PC-3 (cell line): ENCODE results near the gene NAT9. TPM values are rescaled to one million over a fixed set of nuclear protein-coding genes. Genes with fewer than 3 reads are reported as not detected.
A peak's percentile ranks its signal among the peaks of the same experiment; 100 is the strongest.

ENCODE experiments used
- ATAC-seq: fragments of 200-7000 bp; cut with Tn5 transposase; 2 replicates; pipeline ENCODE4 v1.9.1; 2020; ENCODE audit warnings: mild to moderate bottlenecking, moderate library complexity
- BruUV-seq: library from RNA; stranded (reverse); fragments of 400-500 nt; replicated peaks from 2 replicates; lab custom pipeline; 2021; lab: Mats Ljungman, UMichigan
- CTCF ChIA-PET: fragments of 300-600 bp; sonication (Branson Sonifier 250); formaldehyde crosslinking; loops from one replicate; lab custom pipeline; 2022; ENCODE audit warnings: antibody characterized with exemption; lab: Charles Lee
- POLR2A ChIA-PET: fragments of 300-600 bp; sonication (Branson Sonifier 250); formaldehyde crosslinking; loops from one replicate; lab custom pipeline; 2022; ENCODE audit warnings: antibody characterized with exemption; ENCODE audit not compliant: unreplicated experiment; lab: Charles Lee
- DNase-seq: peaks from one replicate; pipeline ENCODE4 v3.0.0-alpha.2; 2015
- H2AFZ ChIP-seq: fragments of 300-600 bp; sonication (generic); 2 replicates; pipeline ENCODE4 v1.6.0; 2016; ENCODE audit warnings: antibody characterized with exemption, low read length
- H3F3A ChIP-seq: fragments of 300-600 bp; sonication (generic); one replicate; pipeline ENCODE4 v1.6.0; 2017; ENCODE audit warnings: antibody characterized with exemption, low read length, control low read depth, mild to moderate bottlenecking; ENCODE audit not compliant: unreplicated experiment
- H3K27ac ChIP-seq: fragments of 300-600 bp; sonication (generic); 2 replicates; pipeline ENCODE4 v1.5.1; 2016; ENCODE audit warnings: mild to moderate bottlenecking, low read length
- H3K27me3 ChIP-seq: fragments of 300-600 bp; sonication (generic); 2 replicates; pipeline ENCODE4 v1.6.1; 2016; ENCODE audit warnings: low read length, mixed read lengths
- H3K36me3 ChIP-seq: fragments of 300-600 bp; sonication (generic); 2 replicates; pipeline ENCODE4 v1.6.1; 2016; ENCODE audit warnings: low read depth, mixed run types, low read length, mixed read lengths
- H3K4me1 ChIP-seq: fragments of 300-600 bp; sonication (generic); 2 replicates; pipeline ENCODE4 v1.5.1; 2016; ENCODE audit warnings: low read length; ENCODE audit not compliant: insufficient read depth
- H3K4me2 ChIP-seq: fragments of 300-600 bp; sonication (generic); 2 replicates; pipeline ENCODE4 v1.6.0; 2016; ENCODE audit warnings: low read length
- H3K4me3 ChIP-seq: fragments of 300-600 bp; sonication (generic); 2 replicates; pipeline ENCODE4 v1.5.1; 2016; ENCODE audit warnings: mild to moderate bottlenecking, low read length, mixed read lengths
- H3K79me2 ChIP-seq: fragments of 300-600 bp; sonication (generic); 2 replicates; pipeline ENCODE4 v1.6.1; 2017; ENCODE audit warnings: low read length, mixed read lengths
- H3K9ac ChIP-seq: fragments of 300-600 bp; sonication (generic); 2 replicates; pipeline ENCODE4 v1.6.0; 2016; ENCODE audit warnings: mild to moderate bottlenecking, low read length
- H3K9me2 ChIP-seq: fragments of 300-600 bp; sonication (generic); replicated peaks from 2 replicates; pipeline ENCODE4 v1.6.1; 2016; ENCODE audit warnings: mixed run types, low read length, mixed read lengths
- H3K9me3 ChIP-seq: fragments of 300-600 bp; sonication (generic); 2 replicates; pipeline ENCODE4 v1.6.1; 2016; ENCODE audit warnings: low read length, mixed read lengths
- H4K20me1 ChIP-seq: fragments of 300-600 bp; sonication (generic); 2 replicates; pipeline ENCODE4 v1.6.1; 2016; ENCODE audit warnings: low read length, mixed read lengths
- CTCF ChIP-seq: fragments of 300-600 bp; sonication (generic); conservative IDR thresholded peaks from 2 replicates; pipeline ENCODE4 v1.5.1; 2017; ENCODE audit warnings: antibody characterized with exemption, low read depth, mild to moderate bottlenecking, low read length
- EZH2 ChIP-seq: fragments of 300-600 bp; sonication (generic); IDR thresholded peaks from one replicate; pipeline ENCODE4 v1.6.1; 2017; ENCODE audit warnings: antibody characterized with exemption, mild to moderate bottlenecking, low read length; ENCODE audit not compliant: unreplicated experiment
- EZH2phosphoT487 ChIP-seq: fragments of 300-600 bp; sonication (generic); IDR thresholded peaks from 2 replicates; pipeline ENCODE4 v1.6.1; 2018; ENCODE audit warnings: mild to moderate bottlenecking, antibody characterized with exemption, low read length, borderline replicate concordance
- intact Hi-C: fragments of 100-400 bp; cut with micrococcal nuclease; formaldehyde crosslinking; loops from 2 replicates; pipeline ENCODE4 v1.9.0; 2023
- total RNA-seq: library from RNA; depleted of rRNA; stranded (reverse); fragments of >200 nt; gene quantifications from 2 replicates; pipeline ENCODE4 v1.2.3, GENCODE V29; 2014

The NAT9 gene
- total RNA-seq, 1 experiment from 2014 or later: 55.4 TPM

DNA sequence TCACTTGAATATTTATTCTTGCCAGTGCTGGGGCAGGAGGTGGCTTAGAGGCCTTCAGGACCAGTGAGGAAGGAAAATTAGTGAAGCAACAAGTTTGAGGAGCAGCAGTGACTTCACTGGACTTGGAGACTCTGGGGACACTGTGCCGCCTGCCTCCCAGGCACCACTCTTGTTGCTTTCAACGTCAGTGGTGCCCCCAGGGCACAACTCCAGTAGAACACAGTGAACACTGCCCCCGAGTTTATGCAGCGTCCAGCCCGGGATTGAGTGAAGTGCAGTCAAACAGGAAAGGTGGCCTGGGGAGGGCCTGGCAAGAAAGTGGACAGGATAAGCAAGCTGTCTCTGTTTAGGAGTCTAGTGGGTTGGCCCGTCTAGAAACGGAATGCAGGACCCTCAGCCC lies 24.4 kb upstream of the NAT9 start:
- ChIA-PET CTCF (no interaction called here), POLR2A (no interaction called here)
- H3K4me2 ChIP-seq: no peak overlapping the region
- no peak for TF ChIP-seq EZH2
- TF ChIP-seq EZH2phosphoT487: no peak
- no peak for TF ChIP-seq CTCF
- H3K9me2 ChIP-seq: no peaks in the 10 kb centered on the region
- H3K9ac ChIP-seq: no peak overlapping the region
- H2AFZ ChIP-seq: no peak overlapping the region
- no peaks in the 10 kb centered on the region for H3K27me3 ChIP-seq
- no peaks in the 10 kb centered on the region for H3K79me2 ChIP-seq
- no peaks in the 10 kb centered on the region for H4K20me1 ChIP-seq
- ATAC-seq (no peak), DNase-seq (no peak)
- H3K27ac ChIP-seq: no peak overlapping the region
- H3F3A ChIP-seq: no peaks in the 10 kb centered on the region
- no peaks in the 10 kb centered on the region for H3K9me3 ChIP-seq
- H3K4me1 ChIP-seq: no peaks in the 10 kb centered on the region
- intact Hi-C loops: no loop called here
- peaks cover 6% of the 10 kb centered on the region; the same call in 1 of the 2 replicates for H3K36me3 ChIP-seq
- no peak overlapping the region for H3K4me3 ChIP-seq
- no TSS peak for BruUV-seq

DNA sequence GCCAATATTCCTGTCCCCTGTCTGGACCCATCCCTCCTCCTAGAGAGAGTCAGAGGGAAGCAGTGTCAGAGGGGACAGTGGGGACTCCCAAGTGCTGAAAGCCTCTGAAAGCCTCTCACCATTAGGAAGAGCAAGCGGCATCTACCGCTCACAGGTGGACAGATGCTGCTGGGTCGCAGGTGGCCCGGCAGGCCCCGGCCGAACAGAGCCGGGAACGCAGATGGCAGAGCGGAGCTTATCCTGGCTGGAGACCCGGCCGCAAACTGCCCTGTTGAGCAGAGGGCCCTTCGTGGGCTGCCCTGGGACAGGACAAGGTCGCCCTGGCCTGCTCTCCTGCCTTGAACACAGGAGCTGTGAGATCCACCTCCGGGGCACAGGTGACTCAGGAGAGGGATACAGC lies 23.0 kb upstream of the NAT9 start:
- Histone ChIP-seq H3K9ac (no peak overlapping the region), H3K27me3 (no peaks in the 10 kb centered on the region), H3F3A (no peaks in the 10 kb centered on the region), H3K9me2 (no peaks in the 10 kb centered on the region), H2AFZ (no peak overlapping the region), H3K4me2 (no peak overlapping the region), H3K4me3 (no peak overlapping the region), H3K36me3 (peaks cover 11% of the 10 kb centered on the region; the same call in 1 of the 2 replicates), H3K9me3 (no peaks in the 10 kb centered on the region), H3K27ac (no peak overlapping the region), H3K79me2 (no peaks in the 10 kb centered on the region), H4K20me1 (no peaks in the 10 kb centered on the region), H3K4me1 (no peaks in the 10 kb centered on the region)
- intact Hi-C loops: no loop called here
- ChIA-PET POLR2A (no interaction called here), CTCF (no interaction called here)
- DNase-seq (no peak), ATAC-seq (no peak)
- no TSS peak for BruUV-seq
- TF ChIP-seq EZH2phosphoT487 (no peak), EZH2 (no peak), CTCF (no peak)

- Histone ChIP-seq H3K27me3 (no peaks in the 10 kb centered on the region), H4K20me1 (no peaks in the 10 kb centered on the region), H3F3A (no peaks in the 10 kb centered on the region), H3K36me3 (peaks cover 11% of the 10 kb centered on the region; the same call in 1 of the 2 replicates), H3K4me2 (no peak overlapping the region), H3K9me2 (no peaks in the 10 kb centered on the region), H3K79me2 (no peaks in the 10 kb centered on the region), H3K4me1 (no peaks in the 10 kb centered on the region), H2AFZ (no peak overlapping the region), H3K27ac (no peak overlapping the region), H3K9me3 (no peaks in the 10 kb centered on the region), H3K4me3 (no peak overlapping the region), H3K9ac (no peak overlapping the region)
- POLR2A ChIA-PET: no interaction called here
- ATAC-seq: peak; percentile 40; the same call in 1 of the 2 replicates
- CTCF ChIA-PET: no interaction called here
- TF ChIP-seq EZH2phosphoT487 (no peak), EZH2 (no peak), CTCF (no peak)
- BruUV-seq: no TSS peak
- intact Hi-C loops: no loop called here
- no peak for DNase-seq
These were observed 22.1 kb upstream of the NAT9 start for GRCh38 chr17:74798239-74798707.
